HG03159 (cell line): ENCODE measurements around the gene LZTS3.
"Not testable (repeated sequence)": the region's sequence is repeated elsewhere in the genome, so short reads cannot be mapped to it uniquely, and the experiment has no call there.

Experiments
- ATAC-seq: cut with Tn5 transposase; IDR thresholded peaks from one replicate; pipeline ENCODE4 v1.9.1; 2021; ENCODE audit warnings: mild to moderate bottlenecking, moderate library complexity; ENCODE audit not compliant: unreplicated experiment

LZTS3 gene

DNA sequence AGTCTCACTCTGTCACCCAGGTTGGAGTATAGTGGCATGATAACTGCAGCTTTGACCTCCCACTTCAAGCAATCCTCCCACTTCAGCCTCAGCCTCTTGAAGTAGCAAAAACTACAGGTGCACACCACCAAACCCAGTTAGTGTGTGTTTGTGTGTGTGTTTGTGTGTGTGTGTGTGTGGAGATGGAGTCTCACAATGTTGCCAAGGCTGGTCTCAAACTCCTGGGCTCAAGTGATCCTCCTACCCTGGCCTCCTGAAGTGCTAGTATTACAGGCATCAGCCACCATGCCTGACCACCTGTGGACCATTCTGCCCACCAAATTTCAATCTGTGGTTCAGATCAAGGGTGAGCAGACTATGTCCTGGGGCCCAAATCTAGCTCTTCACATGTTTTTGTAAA is 22.4 kb downstream of the LZTS3 start:
- no peak for ATAC-seq

- ATAC-seq, result no peak
These were observed 26.5 kb downstream of the LZTS3 start for GRCh38 chr20:3146732-3147341.

DNA sequence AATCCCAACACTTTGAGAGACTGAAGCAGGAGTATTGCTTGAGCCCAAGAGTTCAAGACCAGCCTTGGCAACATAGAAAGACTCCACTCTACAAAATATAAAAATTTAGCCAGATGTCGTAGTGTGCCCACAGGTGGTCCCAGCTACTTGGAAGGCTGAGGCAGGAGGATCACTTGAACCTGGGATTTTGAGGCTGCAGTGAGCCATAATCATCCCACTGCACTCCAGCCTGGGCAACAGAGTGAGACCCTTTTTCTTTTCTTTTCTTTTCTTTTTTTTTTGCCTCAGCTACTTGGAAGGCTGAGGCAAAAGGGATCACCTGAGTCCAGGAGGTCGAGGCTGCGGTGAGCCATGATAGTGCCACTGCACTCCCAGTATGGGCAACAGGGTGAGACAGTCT is 31.6 kb downstream of the LZTS3 start:
- no peak for ATAC-seq

GRCh38 chr20:3137492-3137891 is 35.9 kb downstream of the LZTS3 start:
- no peak for ATAC-seq

DNA sequence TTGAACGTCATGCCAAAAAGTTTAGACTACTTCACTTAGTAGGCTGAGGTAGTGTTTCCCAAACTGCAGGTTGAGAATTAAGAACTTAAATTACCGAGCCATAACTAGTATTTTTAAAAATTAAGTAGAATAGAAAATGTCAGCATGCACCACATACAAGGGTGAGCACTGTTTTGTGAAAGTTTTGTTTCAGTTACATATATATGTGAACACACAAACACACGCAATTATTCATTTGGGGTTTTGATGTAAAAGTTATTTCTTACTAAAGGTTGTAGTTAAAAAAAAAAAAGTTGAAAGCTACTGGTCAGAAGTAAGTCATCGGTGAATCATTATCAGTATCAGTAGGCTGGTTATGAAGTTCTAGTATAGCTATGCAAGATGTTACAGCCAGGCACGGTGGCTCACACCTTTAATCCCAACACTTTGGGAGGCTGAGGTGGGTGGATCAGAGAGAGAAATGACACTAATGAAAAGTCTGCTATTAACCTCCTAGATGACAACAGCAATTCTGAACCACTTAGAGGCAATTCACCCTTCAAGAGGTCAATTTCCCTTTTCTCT is 37.8 kb downstream of the LZTS3 start:
- ATAC-seq, result no peak

DNA sequence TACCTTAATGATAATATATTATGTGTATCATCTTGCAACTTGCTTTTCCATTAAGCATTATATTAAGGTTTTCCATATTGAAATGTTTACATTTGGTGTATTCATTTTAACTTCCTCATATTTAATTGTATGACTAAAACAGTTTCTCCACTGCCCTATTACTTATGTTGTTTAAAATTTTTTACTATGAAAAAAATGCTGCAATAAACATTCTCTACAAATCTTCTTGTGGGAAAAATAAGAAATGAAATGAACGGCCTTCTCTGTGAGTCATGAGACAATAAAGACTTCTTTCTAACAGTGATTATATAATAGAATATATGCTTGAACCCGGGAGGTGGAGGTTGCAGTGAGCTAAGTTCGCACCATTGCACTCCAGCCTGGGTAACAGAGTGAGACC is 39.2 kb downstream of the LZTS3 start:
- ATAC-seq, result no peak

GRCh38 chr20:3133155-3133554 is 40.2 kb downstream of the LZTS3 start:
- ATAC-seq, result no peak

- no peak for ATAC-seq
These were observed 43.2 kb downstream of the LZTS3 start for GRCh38 chr20:3130051-3130600.

GRCh38 chr20:3129094-3129493 is 44.3 kb downstream of the LZTS3 start:
- ATAC-seq, result no peak

DNA sequence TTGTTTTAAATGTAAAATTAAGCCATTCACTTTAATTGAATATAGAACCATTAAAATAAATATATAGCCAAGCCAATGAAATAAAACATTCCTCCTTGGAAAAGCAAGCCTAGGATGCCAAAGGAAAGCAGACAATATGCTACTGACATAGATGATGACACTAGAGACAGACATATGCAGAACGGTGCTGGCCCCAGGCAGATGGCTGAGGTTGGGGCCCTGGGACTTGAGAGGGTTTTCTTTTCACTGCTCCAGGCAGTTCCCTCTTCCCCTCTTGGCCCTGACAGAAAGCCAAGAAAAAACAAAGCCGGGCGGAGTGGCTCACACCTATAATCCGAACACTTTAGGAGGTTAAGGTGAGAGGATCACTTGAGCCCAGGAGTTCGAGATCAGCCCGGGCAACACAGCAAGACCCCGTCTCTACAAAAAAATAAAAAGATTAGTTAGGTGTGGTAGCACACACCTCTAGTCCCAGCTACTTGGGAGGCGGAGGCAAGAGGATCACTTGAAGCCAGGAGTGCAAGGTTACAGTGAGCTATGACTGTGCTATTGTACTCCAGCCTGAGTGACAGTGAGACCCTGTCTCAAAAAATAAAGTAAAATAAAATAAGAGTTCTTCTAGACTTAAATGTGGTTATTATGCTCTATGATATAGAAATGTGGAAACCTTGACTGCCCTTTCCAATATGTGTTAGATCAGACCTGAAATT is 44.9 kb downstream of the LZTS3 start:
- no peak for ATAC-seq

GRCh38 chr20:3126527-3126859 is 46.9 kb downstream of the LZTS3 start:
- ATAC-seq, result no peak

GRCh38 chr20:3125776-3126526 is 47.4 kb downstream of the LZTS3 start:
- not testable (repeated sequence) for ATAC-seq

- ATAC-seq, result not testable (repeated sequence)
These were observed 48.4 kb downstream of the LZTS3 start for GRCh38 chr20:3124773-3125560.

GRCh38 chr20:3124163-3124562 is 49.2 kb downstream of the LZTS3 start:
- ATAC-seq, result not testable (repeated sequence)

DNA sequence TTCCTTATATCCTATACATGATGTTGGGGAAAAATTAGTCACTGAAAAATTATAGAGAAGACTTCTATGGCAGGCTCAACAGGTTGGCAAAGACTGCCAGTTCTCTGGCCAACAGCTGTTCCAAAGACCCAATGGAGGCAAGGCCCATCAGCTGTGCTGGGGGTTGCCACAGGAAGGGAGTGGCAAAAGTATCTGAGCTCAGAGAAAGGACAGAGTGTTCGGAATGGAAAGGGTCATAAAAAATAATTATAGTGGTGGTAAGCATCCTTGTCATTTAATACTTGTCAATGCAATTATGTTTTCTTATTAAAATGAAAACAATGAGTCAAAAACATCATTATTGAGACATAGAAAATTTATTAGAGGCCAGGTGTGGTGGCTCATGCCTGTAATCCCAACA is 49.8 kb downstream of the LZTS3 start:
- no peak for ATAC-seq

DNA sequence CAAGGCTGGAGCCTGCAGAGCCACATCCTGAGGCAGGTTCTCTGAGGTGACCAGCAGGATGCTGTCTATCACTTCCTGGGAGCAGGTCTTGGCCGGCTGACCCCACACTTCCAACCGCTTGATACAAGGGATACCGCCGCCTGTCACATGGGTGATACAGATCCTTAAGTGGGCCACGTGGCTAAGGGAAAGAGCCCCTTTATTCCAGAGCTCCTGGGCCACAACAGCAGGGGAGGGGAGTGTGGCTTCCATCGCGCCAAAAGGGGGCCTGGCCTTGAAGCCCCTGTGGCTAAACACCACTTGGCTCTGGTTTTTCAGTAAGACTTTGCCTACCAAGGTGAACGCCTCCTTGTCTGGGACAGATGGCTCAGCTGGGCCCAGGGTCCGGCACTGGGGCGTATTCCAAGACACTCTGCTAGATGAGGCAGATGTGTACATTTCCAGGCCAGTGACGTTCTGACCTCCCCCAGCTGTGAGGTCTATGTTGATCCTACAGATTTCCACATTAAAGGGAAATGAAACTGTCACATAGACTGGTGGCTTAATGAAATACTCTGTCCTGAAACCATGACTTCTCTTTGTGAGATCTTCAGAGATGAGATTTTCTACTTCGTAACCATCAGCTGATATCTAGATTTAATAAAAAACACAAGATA is 51.3 kb downstream of the LZTS3 start:
- no peak for ATAC-seq

- ATAC-seq, result no peak
These were observed 52.0 kb downstream of the LZTS3 start for GRCh38 chr20:3121271-3121911.

GRCh38 chr20:3119044-3119443 is 54.3 kb downstream of the LZTS3 start:
- ATAC-seq, result no peak

- ATAC-seq, result not testable (repeated sequence)
These were observed 55.4 kb downstream of the LZTS3 start for GRCh38 chr20:3117839-3118379.
